Nephron progenitor cell (in vitro differentiated cells): Measurements from ENCODE around the gene RNF157.

Source experiments
- DNase-seq: peaks from one replicate; pipeline ENCODE4 v3.0.0; 2021
- H3K27ac Mint-ChIP-seq: 2 replicates; pipeline ENCODE4 v1.8.0; 2021; ENCODE audit warnings: mild to moderate bottlenecking, moderate library complexity, mixed read lengths
- H3K27me3 Mint-ChIP-seq: 2 replicates; pipeline ENCODE4 v1.8.0; 2021; ENCODE audit warnings: mild to moderate bottlenecking, low read depth, mixed read lengths; ENCODE audit not compliant: poor library complexity
- H3K36me3 Mint-ChIP-seq: 2 replicates; pipeline ENCODE4 v1.8.0; 2021; ENCODE audit warnings: low read depth, mixed read lengths
- H3K4me1 Mint-ChIP-seq: 2 replicates; pipeline ENCODE4 v1.8.0; 2021; ENCODE audit warnings: mixed read lengths
- H3K4me3 Mint-ChIP-seq: 2 replicates; pipeline ENCODE4 v1.8.0; 2021; ENCODE audit warnings: mild to moderate bottlenecking, moderate library complexity, mixed read lengths
- H3K9me3 Mint-ChIP-seq: 2 replicates; pipeline ENCODE4 v1.8.0; 2021; ENCODE audit warnings: mild to moderate bottlenecking, moderate library complexity, mixed read lengths
- CTCF ChIP-seq: fragments of 200-600 bp; sonication (generic); IDR thresholded peaks from 2 replicates; pipeline ENCODE4 v1.5.0; 2021; ENCODE audit warnings: antibody characterized with exemption

Gene RNF157

GRCh38 chr17:76179496-76180467, 60.5 kb downstream of the RNF157 start:
- Mint-ChIP-seq H3K4me1 (peaks cover 13% of the 10 kb centered on the region), H3K36me3 (no peaks in the 10 kb centered on the region), H3K4me3 (no peak overlapping the region), H3K27ac (no peak overlapping the region), H3K9me3 (no peaks in the 10 kb centered on the region), H3K27me3 (no peaks in the 10 kb centered on the region)
- TF ChIP-seq CTCF: no peak
- no peak for DNase-seq

GRCh38 chr17:76178124-76178523, 62.2 kb downstream of the RNF157 start:
- Mint-ChIP-seq H3K4me1 (peaks cover 23% of the 10 kb centered on the region), H3K4me3 (no peak overlapping the region), H3K27me3 (no peaks in the 10 kb centered on the region), H3K9me3 (no peaks in the 10 kb centered on the region), H3K36me3 (no peaks in the 10 kb centered on the region), H3K27ac (no peak overlapping the region)
- no peak for DNase-seq
- TF ChIP-seq CTCF: no peak

GRCh38 chr17:76176701-76177574, 63.4 kb downstream of the RNF157 start:
- no peak for TF ChIP-seq CTCF
- H3K9me3 Mint-ChIP-seq: no peaks in the 10 kb centered on the region
- H3K4me3 Mint-ChIP-seq: no peak overlapping the region
- H3K27me3 Mint-ChIP-seq: no peaks in the 10 kb centered on the region
- DNase-seq: no peak
- H3K4me1 Mint-ChIP-seq: peaks cover 20% of the 10 kb centered on the region
- H3K27ac Mint-ChIP-seq: no peak overlapping the region
- H3K36me3 Mint-ChIP-seq: no peaks in the 10 kb centered on the region

- no peak for DNase-seq
- Mint-ChIP-seq H3K27ac (no peak overlapping the region), H3K36me3 (no peaks in the 10 kb centered on the region), H3K27me3 (no peaks in the 10 kb centered on the region), H3K4me3 (no peak overlapping the region), H3K9me3 (no peaks in the 10 kb centered on the region), H3K4me1 (peaks cover 19% of the 10 kb centered on the region)
- no peak for TF ChIP-seq CTCF
These were observed 66.3 kb downstream of the RNF157 start for GRCh38 chr17:76174037-76174436.

GRCh38 chr17:76173474-76173873, 66.8 kb downstream of the RNF157 start:
- no peaks in the 10 kb centered on the region for H3K9me3 Mint-ChIP-seq
- peak overlapping the region; percentile 54 for H3K27ac Mint-ChIP-seq
- no peak for TF ChIP-seq CTCF
- DNase-seq: no peak
- peaks cover 2% of the 10 kb centered on the region for H3K27me3 Mint-ChIP-seq
- peaks cover under 1% of the 10 kb centered on the region for H3K36me3 Mint-ChIP-seq
- H3K4me1 Mint-ChIP-seq: peaks cover 19% of the 10 kb centered on the region
- no peak overlapping the region for H3K4me3 Mint-ChIP-seq
